Fibroblast of pulmonary artery (primary cell): Measurements from ENCODE around the gene RPS25.

ENCODE experiments used
- DNase-seq: peaks from one replicate; pipeline ENCODE4 v3.0.0-alpha.2; 2010; ENCODE audit warnings: low read depth
- H3K4me3 ChIP-seq: replicated peaks from 2 replicates; pipeline ENCODE4 v1.5.1; 2011; ENCODE audit warnings: low read depth, mild to moderate bottlenecking, control low read depth, low read length, moderate library complexity
- CTCF ChIP-seq: IDR thresholded peaks from 2 replicates; pipeline ENCODE4 v1.5.1; 2011; ENCODE audit warnings: mild to moderate bottlenecking, control low read depth, low read length, inconsistent platforms; ENCODE audit errors: missing control alignments

Gene RPS25

GRCh38 chr11:119029069-119029339, 10.9 kb upstream of the RPS25 start:
- no peak for DNase-seq
- TF ChIP-seq CTCF, result no peak
- no peak overlapping the region for H3K4me3 ChIP-seq

DNA sequence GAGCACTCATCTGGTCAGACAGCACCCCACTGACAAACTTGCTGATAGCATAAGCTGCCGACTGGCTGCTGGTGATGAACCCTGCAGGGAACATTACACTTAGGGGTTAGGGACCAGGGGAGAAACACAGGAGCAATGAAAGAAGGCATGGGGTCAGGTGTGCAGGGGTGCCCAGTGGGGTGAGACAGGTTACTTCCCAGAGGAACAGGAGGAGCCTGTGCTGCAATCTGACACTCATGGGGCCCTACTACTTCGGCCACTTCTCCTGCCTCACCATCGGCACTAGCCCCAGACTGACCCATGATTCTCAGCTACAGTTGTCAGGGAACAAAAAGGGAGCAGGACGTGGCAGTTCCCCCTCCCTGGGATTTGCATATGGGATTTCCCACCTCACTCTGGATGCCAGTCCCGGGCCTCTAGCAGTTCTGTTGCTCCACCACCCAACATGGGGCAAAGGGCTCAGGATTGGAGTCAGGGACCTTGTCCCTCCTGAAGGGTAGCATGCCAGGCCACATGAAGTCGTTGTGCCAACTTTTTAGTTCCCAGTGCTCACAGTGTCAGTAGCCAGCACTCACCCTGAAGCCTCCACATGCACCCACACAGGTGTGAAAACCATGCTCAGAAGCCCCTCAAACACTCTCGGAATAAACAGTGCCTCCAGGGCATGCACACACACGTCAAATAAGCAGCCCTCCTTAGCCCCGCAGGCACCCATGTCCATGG, 10.4 kb upstream of the RPS25 start:
- no peak overlapping the region for H3K4me3 ChIP-seq
- TF ChIP-seq CTCF, result no peak
- DNase-seq, result no peak

- no peak for TF ChIP-seq CTCF
- H3K4me3 ChIP-seq, result no peak overlapping the region
- no peak for DNase-seq
Observed at GRCh38 chr11:119027561-119028345, 9.6 kb upstream of the RPS25 start.

DNA sequence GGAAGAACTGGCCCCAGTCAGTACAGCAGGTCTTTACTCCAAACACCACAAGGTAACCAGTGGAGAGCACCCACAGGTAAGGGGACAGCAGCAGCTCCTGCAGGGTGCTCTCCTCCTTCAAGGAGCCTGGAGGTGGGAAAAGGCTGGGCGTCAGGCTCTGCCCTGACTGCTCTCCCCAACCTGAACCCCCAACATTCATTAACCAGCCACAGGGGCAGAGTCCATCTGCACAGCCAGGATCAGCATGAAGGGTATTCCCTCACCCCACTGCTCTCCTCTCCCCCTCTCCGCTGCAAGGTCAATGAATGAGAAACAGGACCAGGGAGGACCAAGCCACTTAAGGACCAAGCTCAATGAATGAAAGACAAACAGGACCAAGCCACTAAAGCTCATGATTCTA, 8.8 kb upstream of the RPS25 start:
- no peak for TF ChIP-seq CTCF
- H3K4me3 ChIP-seq, result no peak overlapping the region
- DNase-seq, result no peak

GRCh38 chr11:119025978-119026766, 8.0 kb upstream of the RPS25 start:
- no peak for TF ChIP-seq CTCF
- no peak overlapping the region for H3K4me3 ChIP-seq
- no peak for DNase-seq

- no peak for DNase-seq
- TF ChIP-seq CTCF, result no peak
Observed at GRCh38 chr11:119025541-119025940, 7.4 kb upstream of the RPS25 start.

More at GRCh38 chr11:119025541-119025940, 7.4 kb upstream of the RPS25 start:
- no peak overlapping the region for H3K4me3 ChIP-seq
